HG03108 (cell line): ENCODE data around the gene C8B.

Experiments used
- ATAC-seq: cut with Tn5 transposase; IDR thresholded peaks from one replicate; pipeline ENCODE4 v1.9.1; 2021; ENCODE audit warnings: moderate library complexity; ENCODE audit not compliant: unreplicated experiment

Gene C8B

GRCh38 chr1:56933606-56934005, 32.2 kb downstream of the C8B start:
- no peak for ATAC-seq

GRCh38 chr1:56933161-56933560, 32.7 kb downstream of the C8B start:
- no peak for ATAC-seq

- ATAC-seq: no peak
These were observed 34.1 kb downstream of the C8B start for GRCh38 chr1:56931686-56932085.

GRCh38 chr1:56931211-56931610, 34.6 kb downstream of the C8B start:
- no peak for ATAC-seq

GRCh38 chr1:56929492-56929891, 36.3 kb downstream of the C8B start:
- ATAC-seq: no peak

GRCh38 chr1:56927986-56928385, 37.8 kb downstream of the C8B start:
- no peak for ATAC-seq

- ATAC-seq: no peak
These were observed 38.6 kb downstream of the C8B start for GRCh38 chr1:56927171-56927570.

- no peak for ATAC-seq
These were observed 40.6 kb downstream of the C8B start for GRCh38 chr1:56925193-56925592.

- no peak for ATAC-seq
These were observed 41.7 kb downstream of the C8B start for GRCh38 chr1:56924116-56924515.

GRCh38 chr1:56923201-56923600, 42.6 kb downstream of the C8B start:
- ATAC-seq: no peak

- no peak for ATAC-seq
These were observed 43.3 kb downstream of the C8B start for GRCh38 chr1:56922507-56922906.

GRCh38 chr1:56922070-56922469, 43.7 kb downstream of the C8B start:
- no peak for ATAC-seq

- no peak for ATAC-seq
These were observed 44.3 kb downstream of the C8B start for GRCh38 chr1:56921479-56921878.

GRCh38 chr1:56920591-56921001, 45.2 kb downstream of the C8B start:
- ATAC-seq: no peak

- no peak for ATAC-seq
These were observed 48.5 kb downstream of the C8B start for GRCh38 chr1:56917356-56917755.

GRCh38 chr1:56916630-56917029, 49.2 kb downstream of the C8B start:
- no peak for ATAC-seq

GRCh38 chr1:56915960-56916359, 49.9 kb downstream of the C8B start:
- no peak for ATAC-seq

- ATAC-seq: no peak
These were observed 53.5 kb downstream of the C8B start for GRCh38 chr1:56912325-56912724.

GRCh38 chr1:56911098-56911938, 54.5 kb downstream of the C8B start:
- ATAC-seq: no peak

GRCh38 chr1:56910441-56910985, 55.3 kb downstream of the C8B start:
- no peak for ATAC-seq

- no peak for ATAC-seq
These were observed 57.1 kb downstream of the C8B start for GRCh38 chr1:56908619-56909221.

- ATAC-seq: no peak
These were observed 60.1 kb downstream of the C8B start for GRCh38 chr1:56905667-56906066.
